C4-2B (cell line): ENCODE measurements around the gene FOXN4.

Experiments used
- H3K27ac ChIP-seq: fragments of 450-650 bp; 2 replicates; pipeline ENCODE4 v1.5.1; 2017
- CTCF ChIP-seq: fragments of 450-650 bp; conservative IDR thresholded peaks from 2 replicates; pipeline ENCODE4 v1.5.1; 2017; ENCODE audit warnings: mild to moderate bottlenecking
- ZFX ChIP-seq: fragments of 450-650 bp; IDR thresholded peaks from 2 replicates; pipeline ENCODE4 v1.6.1; 2017

FOXN4 gene

DNA sequence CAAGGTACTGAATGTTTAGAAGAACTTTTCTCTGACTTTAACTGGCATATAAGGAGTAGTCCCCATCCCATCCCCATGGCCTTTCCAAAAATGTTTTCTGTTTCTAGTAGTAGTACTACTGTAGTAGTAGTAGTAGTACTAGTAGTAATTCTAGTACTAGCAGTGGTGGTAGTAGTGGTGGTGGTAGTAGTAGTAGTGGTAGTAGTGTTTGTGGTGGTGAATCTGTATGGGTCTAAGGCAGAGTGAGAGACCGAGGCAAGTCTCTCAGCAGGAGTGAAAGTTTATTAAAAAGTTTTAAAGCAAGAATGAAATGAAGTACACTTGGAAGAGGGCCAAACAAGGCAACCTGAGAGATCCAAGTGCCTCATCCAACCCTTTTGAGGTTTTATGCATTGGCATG lies 58.6 kb downstream of the FOXN4 start:
- TF ChIP-seq ZFX (no peak), CTCF (no peak)
- no peak overlapping the region for H3K27ac ChIP-seq

DNA sequence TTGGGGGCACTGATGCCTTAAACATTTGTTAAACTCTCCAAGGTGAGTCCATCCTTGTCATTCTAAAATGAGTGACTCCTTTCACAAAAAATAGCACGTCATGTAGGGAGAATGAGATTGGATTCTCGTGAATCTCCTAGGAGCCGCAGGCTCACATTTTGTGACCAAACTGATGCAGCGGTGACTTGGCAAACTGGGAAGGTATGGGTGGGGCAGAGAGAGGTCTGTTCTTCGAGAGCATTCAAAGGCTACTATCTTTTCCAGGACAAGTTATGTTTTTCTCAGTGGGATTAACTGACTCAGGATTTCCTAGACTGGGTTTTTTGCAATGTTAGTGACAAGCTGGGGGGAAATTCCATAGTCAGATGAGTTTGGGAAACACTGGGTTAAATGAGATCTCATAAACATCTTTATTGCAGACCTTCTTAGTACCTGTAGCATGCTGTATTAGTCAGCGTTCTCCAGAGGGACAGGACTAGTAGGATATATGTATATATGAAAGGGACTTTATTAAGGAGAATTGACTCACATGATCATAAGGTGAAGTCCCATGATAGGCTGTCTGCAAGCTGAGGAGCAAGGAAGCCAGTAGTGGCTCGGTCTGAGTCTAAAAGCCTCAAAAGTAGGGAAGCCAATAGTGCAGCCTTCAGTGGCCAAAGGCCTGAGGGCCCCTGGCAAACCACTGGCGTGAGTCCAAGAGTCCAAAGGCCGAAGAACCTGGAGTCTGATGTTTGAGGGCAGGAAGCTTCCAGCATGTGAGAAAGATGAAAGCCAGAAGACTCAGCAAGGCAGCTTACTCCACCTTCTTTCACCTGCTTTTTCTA lies 61.0 kb downstream of the FOXN4 start:
- TF ChIP-seq ZFX, result no peak
- no peak for TF ChIP-seq CTCF
- H3K27ac ChIP-seq, result no peak overlapping the region

GRCh38 chr12:109246221-109246620 lies 62.9 kb downstream of the FOXN4 start:
- H3K27ac ChIP-seq, result no peak overlapping the region
- TF ChIP-seq CTCF, result no peak
- no peak for TF ChIP-seq ZFX

GRCh38 chr12:109244073-109244472 lies 65.0 kb downstream of the FOXN4 start:
- no peak overlapping the region for H3K27ac ChIP-seq
- TF ChIP-seq ZFX, result no peak
- TF ChIP-seq CTCF, result no peak

DNA sequence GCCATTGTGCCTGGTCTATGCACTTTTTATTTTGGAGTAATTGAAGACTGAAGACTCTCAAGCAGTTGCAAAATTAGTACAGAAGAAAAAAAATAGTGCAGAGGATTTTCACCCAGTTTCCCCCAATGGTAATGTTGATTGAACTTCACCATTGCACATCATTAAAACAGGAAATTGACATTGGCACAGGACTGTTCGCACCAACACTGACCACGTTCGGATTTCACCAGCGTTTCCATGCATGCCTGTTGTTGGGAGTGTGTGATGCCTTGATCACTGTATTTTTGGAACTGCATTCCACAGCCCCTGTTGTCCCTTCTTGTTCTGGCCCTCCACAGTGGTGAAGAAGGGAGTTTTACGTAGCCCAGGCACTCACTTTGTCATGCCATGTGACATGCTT lies 67.1 kb downstream of the FOXN4 start:
- H3K27ac ChIP-seq, result no peak overlapping the region
- TF ChIP-seq ZFX (no peak), CTCF (no peak)

- no peak for TF ChIP-seq ZFX
- no peak for TF ChIP-seq CTCF
- H3K27ac ChIP-seq, result no peak overlapping the region
These were observed 68.7 kb downstream of the FOXN4 start for GRCh38 chr12:109240365-109240764.

- H3K27ac ChIP-seq, result no peak overlapping the region
- TF ChIP-seq CTCF (no peak), ZFX (no peak)
These were observed 69.4 kb downstream of the FOXN4 start for GRCh38 chr12:109239691-109240090.
